GM21576 (cell line): ENCODE results near the gene SHLD2.
"Not testable (repeated sequence)": the region's sequence is repeated elsewhere in the genome, so short reads cannot be mapped to it uniquely, and the experiment has no call there.

Experiments used
- ATAC-seq: cut with Tn5 transposase; IDR thresholded peaks from one replicate; pipeline ENCODE4 v1.9.1; 2021; ENCODE audit warnings: mild to moderate bottlenecking, moderate library complexity; ENCODE audit not compliant: unreplicated experiment

The SHLD2 gene

GRCh38 chr10:87137478-87137877 lies 42.5 kb downstream of the SHLD2 start:
- not testable (repeated sequence) for ATAC-seq

- not testable (repeated sequence) for ATAC-seq
These were observed 47.5 kb downstream of the SHLD2 start for GRCh38 chr10:87142230-87143108.

GRCh38 chr10:87143109-87143418 lies 48.1 kb downstream of the SHLD2 start:
- not testable (repeated sequence) for ATAC-seq

- not testable (repeated sequence) for ATAC-seq
These were observed 50.6 kb downstream of the SHLD2 start for GRCh38 chr10:87145598-87145997.

GRCh38 chr10:87149020-87149609 lies 54.1 kb downstream of the SHLD2 start:
- not testable (repeated sequence) for ATAC-seq

- not testable (repeated sequence) for ATAC-seq
These were observed 56.5 kb downstream of the SHLD2 start for GRCh38 chr10:87151516-87151915.

- not testable (repeated sequence) for ATAC-seq
These were observed 61.8 kb downstream of the SHLD2 start for GRCh38 chr10:87156841-87157240.

- not testable (repeated sequence) for ATAC-seq
These were observed 62.8 kb downstream of the SHLD2 start for GRCh38 chr10:87157821-87158220.

GRCh38 chr10:87162703-87163293 lies 67.8 kb downstream of the SHLD2 start:
- not testable (repeated sequence) for ATAC-seq

GRCh38 chr10:87163414-87163813 lies 68.4 kb downstream of the SHLD2 start:
- ATAC-seq, result not testable (repeated sequence)

GRCh38 chr10:87169857-87170256 lies 74.9 kb downstream of the SHLD2 start:
- not testable (repeated sequence) for ATAC-seq

- ATAC-seq, result not testable (repeated sequence)
These were observed 75.7 kb downstream of the SHLD2 start for GRCh38 chr10:87170705-87171104.

- not testable (repeated sequence) for ATAC-seq
These were observed 76.7 kb downstream of the SHLD2 start for GRCh38 chr10:87171670-87172069.

GRCh38 chr10:87172178-87172577 lies 77.2 kb downstream of the SHLD2 start:
- ATAC-seq, result not testable (repeated sequence)

GRCh38 chr10:87177587-87177986 lies 82.6 kb downstream of the SHLD2 start:
- not testable (repeated sequence) for ATAC-seq

GRCh38 chr10:87184421-87184820 lies 89.4 kb downstream of the SHLD2 start:
- not testable (repeated sequence) for ATAC-seq

- not testable (repeated sequence) for ATAC-seq
These were observed 91.0 kb downstream of the SHLD2 start for GRCh38 chr10:87186016-87186415.

GRCh38 chr10:87187573-87187972 lies 92.6 kb downstream of the SHLD2 start:
- not testable (repeated sequence) for ATAC-seq

- not testable (repeated sequence) for ATAC-seq
These were observed 96.8 kb downstream of the SHLD2 start for GRCh38 chr10:87191841-87192240.

GRCh38 chr10:87200924-87201323 lies 105.9 kb downstream of the SHLD2 start:
- peak; percentile 66 for ATAC-seq

GRCh38 chr10:87204801-87205200 lies 109.8 kb downstream of the SHLD2 start:
- not testable (repeated sequence) for ATAC-seq

GRCh38 chr10:87206922-87207321 lies 111.9 kb downstream of the SHLD2 start:
- not testable (repeated sequence) for ATAC-seq
